ENCODE data around the gene ZNF622.

The ZNF622 gene

GRCh38 chr5:16465544-16466432, at the start of gene ZNF622:
Gene ZNF622 (minus strand): TSS chr5:16465800. CDS start chr5:16465665, 135 bp downstream.
- peak; percentile 95 for DNase-seq (ENCODE audit: low spot score)

- peak; percentile 38 for DNase-seq (ENCODE audit: low spot score)
Observed at GRCh38 chr5:16510098-16510497, 44.5 kb upstream of the ZNF622 start.

GRCh38 chr5:16508730-16509531, 43.3 kb upstream of the ZNF622 start:
- peak; percentile 71 for DNase-seq (ENCODE audit: low spot score)

- no peak for DNase-seq (ENCODE audit: low spot score)
Observed at GRCh38 chr5:16507716-16508115, 42.1 kb upstream of the ZNF622 start.

- no peak for DNase-seq (ENCODE audit: low spot score)
Observed at GRCh38 chr5:16505904-16506303, 40.3 kb upstream of the ZNF622 start.

GRCh38 chr5:16505140-16505891, 39.7 kb upstream of the ZNF622 start:
- no peak for DNase-seq (ENCODE audit: low spot score)

- DNase-seq (ENCODE audit: low spot score) = no peak
Observed at GRCh38 chr5:16504571-16504970, 39.0 kb upstream of the ZNF622 start.

GRCh38 chr5:16502866-16503265, 37.3 kb upstream of the ZNF622 start:
- DNase-seq (ENCODE audit: low spot score) = no peak

GRCh38 chr5:16500024-16500423, 34.4 kb upstream of the ZNF622 start:
- no peak for DNase-seq (ENCODE audit: low spot score)

GRCh38 chr5:16497546-16497945, 31.9 kb upstream of the ZNF622 start:
- DNase-seq (ENCODE audit: low spot score) = no peak

- no peak for DNase-seq (ENCODE audit: low spot score)
Observed at GRCh38 chr5:16493261-16493660, 27.7 kb upstream of the ZNF622 start.

GRCh38 chr5:16492398-16493140, 27.0 kb upstream of the ZNF622 start:
- no peak for DNase-seq (ENCODE audit: low spot score)

- no peak for DNase-seq (ENCODE audit: low spot score)
Observed at GRCh38 chr5:16490911-16491310, 25.3 kb upstream of the ZNF622 start.

GRCh38 chr5:16489322-16489791, 23.8 kb upstream of the ZNF622 start:
- peak; percentile 71 for DNase-seq (ENCODE audit: low spot score)

- no peak for DNase-seq (ENCODE audit: low spot score)
Observed at GRCh38 chr5:16487456-16487855, 21.9 kb upstream of the ZNF622 start.

- DNase-seq (ENCODE audit: low spot score) = no peak
Observed at GRCh38 chr5:16486711-16487111, 21.1 kb upstream of the ZNF622 start.

GRCh38 chr5:16485656-16486055, 20.1 kb upstream of the ZNF622 start:
- no peak for DNase-seq (ENCODE audit: low spot score)

- no peak for DNase-seq (ENCODE audit: low spot score)
Observed at GRCh38 chr5:16484081-16484480, 18.5 kb upstream of the ZNF622 start.

GRCh38 chr5:16483361-16483760, 17.8 kb upstream of the ZNF622 start:
- peak; percentile 81 for DNase-seq (ENCODE audit: low spot score)

- no peak for DNase-seq (ENCODE audit: low spot score)
Observed at GRCh38 chr5:16482891-16483290, 17.3 kb upstream of the ZNF622 start.

- no peak for DNase-seq (ENCODE audit: low spot score)
Observed at GRCh38 chr5:16480821-16481538, 15.4 kb upstream of the ZNF622 start.

All from LoVo (cell line).